ENCODE data around the gene RNF213.

DNA sequence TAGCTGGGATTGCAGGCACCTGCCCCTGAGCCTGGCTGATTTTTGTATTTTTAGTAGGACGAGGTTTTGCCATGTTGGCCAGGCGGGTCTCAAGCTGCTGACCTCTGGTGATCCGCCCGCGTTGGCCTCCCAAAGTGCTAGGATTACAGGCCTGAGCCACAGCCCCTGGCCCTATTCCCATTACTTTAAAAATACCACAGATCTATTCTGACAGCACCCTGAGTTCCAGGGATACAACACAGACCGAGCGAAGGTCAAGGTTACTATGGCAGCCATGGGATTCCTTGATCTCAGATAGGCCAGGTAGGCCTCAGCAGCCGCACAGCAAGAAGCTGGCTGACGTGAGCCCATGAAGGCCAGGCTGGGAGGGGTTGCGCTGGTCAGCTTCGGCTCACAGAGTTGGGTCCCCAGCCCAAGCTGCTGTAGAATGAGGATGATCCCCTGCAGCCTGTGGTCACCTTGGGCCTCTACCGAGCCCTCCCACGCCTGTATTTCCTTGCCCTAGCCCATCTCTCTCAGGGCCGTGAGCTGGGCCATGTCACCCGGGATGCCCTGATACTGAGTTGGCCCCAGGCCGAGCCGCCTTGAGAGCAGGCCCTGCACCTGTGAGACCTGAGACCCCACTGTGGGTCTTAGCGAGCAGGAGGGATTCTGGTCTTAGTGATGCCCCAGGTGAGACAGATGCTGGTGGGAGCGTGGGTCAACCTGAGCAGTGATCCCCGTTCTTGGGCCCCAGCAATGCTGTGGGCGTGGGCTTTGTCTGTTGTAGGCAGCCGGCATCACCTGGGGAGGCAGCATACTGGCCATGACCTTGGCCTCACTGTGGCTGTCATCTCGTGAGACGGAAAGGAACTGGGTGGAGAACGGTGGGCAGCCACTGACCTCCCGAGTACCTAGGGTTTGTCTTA is 16.9 kb upstream of the RNF213 start:
- TF ChIP-seq, protein P1, sequence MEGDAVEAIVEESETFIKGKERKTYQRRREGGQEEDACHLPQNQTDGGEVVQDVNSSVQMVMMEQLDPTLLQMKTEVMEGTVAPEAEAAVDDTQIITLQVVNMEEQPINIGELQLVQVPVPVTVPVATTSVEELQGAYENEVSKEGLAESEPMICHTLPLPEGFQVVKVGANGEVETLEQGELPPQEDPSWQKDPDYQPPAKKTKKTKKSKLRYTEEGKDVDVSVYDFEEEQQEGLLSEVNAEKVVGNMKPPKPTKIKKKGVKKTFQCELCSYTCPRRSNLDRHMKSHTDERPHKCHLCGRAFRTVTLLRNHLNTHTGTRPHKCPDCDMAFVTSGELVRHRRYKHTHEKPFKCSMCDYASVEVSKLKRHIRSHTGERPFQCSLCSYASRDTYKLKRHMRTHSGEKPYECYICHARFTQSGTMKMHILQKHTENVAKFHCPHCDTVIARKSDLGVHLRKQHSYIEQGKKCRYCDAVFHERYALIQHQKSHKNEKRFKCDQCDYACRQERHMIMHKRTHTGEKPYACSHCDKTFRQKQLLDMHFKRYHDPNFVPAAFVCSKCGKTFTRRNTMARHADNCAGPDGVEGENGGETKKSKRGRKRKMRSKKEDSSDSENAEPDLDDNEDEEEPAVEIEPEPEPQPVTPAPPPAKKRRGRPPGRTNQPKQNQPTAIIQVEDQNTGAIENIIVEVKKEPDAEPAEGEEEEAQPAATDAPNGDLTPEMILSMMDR (tag by site-specific recombination; IDR thresholded peaks at IDR 0.05) = no peak
- TF ChIP-seq ZNF394 (tag by site-specific recombination; IDR thresholded peaks at IDR 0.05; ENCODE audit: borderline replicate concordance) (no peak), ZNF146 (tag by site-specific recombination; IDR thresholded peaks at IDR 0.05) (no peak), ZNF202 (tag by site-specific recombination; IDR thresholded peaks at IDR 0.05; ENCODE audit: borderline replicate concordance) (no peak), SETDB1 (IDR thresholded peaks at IDR 0.05; ENCODE audit: insufficient read length, low read length) (no peak), ZBTB7A (tag by site-specific recombination; IDR thresholded peaks at IDR 0.05; ENCODE audit: low read depth) (no peak), KLF9 (tag by site-specific recombination; IDR thresholded peaks at IDR 0.05; ENCODE audit: low read depth) (no peak), MYNN (tag by site-specific recombination; IDR thresholded peaks at IDR 0.05; ENCODE audit: borderline replicate concordance) (no peak), ZNF571 (tag by site-specific recombination; IDR thresholded peaks at IDR 0.05) (no peak), ZNF701 (tag by site-specific recombination; IDR thresholded peaks at IDR 0.05) (no peak), ZBTB1 (tag by site-specific recombination; IDR thresholded peaks at IDR 0.05) (no peak)
- TF ChIP-seq, protein P2, sequence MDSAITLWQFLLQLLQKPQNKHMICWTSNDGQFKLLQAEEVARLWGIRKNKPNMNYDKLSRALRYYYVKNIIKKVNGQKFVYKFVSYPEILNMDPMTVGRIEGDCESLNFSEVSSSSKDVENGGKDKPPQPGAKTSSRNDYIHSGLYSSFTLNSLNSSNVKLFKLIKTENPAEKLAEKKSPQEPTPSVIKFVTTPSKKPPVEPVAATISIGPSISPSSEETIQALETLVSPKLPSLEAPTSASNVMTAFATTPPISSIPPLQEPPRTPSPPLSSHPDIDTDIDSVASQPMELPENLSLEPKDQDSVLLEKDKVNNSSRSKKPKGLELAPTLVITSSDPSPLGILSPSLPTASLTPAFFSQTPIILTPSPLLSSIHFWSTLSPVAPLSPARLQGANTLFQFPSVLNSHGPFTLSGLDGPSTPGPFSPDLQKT (IDR thresholded peaks at IDR 0.05; ENCODE audit: borderline replicate concordance, low read depth, low read length) = no peak

Measured in HEK293 (cell line).